Measurements from ENCODE around the gene BBX.

GRCh38 chr3:107543666-107544065 lies 20.9 kb downstream of the BBX start:
- TF ChIP-seq EZH2 (IDR thresholded peaks at IDR 0.05; ENCODE audit: insufficient read depth, poor library complexity, severe bottlenecking) (no peak), EZH2phosphoT487 (IDR thresholded peaks at IDR 0.05; ENCODE audit: insufficient read depth, low read depth) (no peak)

All from GM23248 (cell line).